GM18861 (cell line): ENCODE data around the gene DAPK1.
"Not testable (repeated sequence)": the region's sequence is repeated elsewhere in the genome, so short reads cannot be mapped to it uniquely, and the experiment has no call there.

Experiments
- ATAC-seq: cut with Tn5 transposase; IDR thresholded peaks from one replicate; pipeline ENCODE4 v1.9.1; 2021; ENCODE audit not compliant: unreplicated experiment

The DAPK1 gene

DNA sequence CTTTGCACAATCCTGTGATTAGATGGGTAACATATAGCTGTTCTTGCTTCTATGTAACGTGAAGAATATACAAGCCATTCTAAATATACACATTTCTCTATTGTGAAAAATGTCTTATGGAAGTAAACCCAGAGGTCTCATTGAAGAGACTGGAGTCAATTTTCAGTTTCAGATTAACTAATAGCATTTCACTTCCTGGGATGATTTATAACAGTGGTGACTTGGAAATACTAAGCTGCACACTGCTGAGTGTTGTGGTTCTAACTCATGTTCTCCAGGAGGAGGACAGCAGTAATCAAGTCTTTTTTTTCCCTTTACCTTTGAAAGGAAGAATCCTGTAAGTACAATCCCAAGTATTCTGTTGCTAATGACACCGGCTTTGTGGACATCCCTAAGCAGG lies 231.6 kb downstream of the DAPK1 start:
- ATAC-seq: no peak

DNA sequence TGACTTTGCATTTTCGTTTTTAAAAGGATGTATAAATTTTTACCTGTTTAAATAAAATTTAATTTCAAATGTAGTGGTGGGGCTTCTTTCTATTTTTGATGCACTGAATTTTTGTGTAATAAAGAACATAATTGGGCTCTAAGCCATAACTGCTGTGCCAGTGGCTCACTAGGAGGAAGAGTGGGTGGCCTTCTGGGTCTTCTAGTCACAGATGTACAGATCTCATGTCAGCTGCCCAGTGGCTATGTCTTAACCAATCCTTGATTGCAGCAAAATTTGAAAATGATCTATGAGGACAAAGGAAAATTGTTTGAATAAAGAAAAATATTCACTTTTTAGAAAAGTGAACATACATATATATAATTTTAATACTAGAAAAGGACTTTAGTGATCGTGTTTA lies 233.7 kb downstream of the DAPK1 start:
- ATAC-seq: no peak

DNA sequence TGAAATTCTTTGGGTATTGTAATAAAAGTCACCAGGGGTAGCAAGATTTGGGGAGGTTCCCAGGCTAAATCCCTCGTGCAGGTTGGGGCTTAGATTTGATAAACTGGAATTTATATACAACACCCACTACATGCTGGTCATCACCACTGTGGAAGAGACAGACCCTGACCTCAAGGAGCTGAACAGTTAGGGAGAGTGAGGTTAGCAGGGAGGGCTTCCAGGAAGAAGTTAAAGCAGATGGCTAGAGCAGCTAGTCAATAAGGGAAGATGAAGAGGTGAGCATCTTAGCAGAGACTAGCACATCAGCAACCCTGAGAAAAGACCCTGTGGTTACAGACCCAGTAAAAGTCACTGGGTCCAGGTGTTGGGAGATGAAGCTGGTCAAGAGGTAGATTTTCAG lies 234.7 kb downstream of the DAPK1 start:
- ATAC-seq: no peak

DNA sequence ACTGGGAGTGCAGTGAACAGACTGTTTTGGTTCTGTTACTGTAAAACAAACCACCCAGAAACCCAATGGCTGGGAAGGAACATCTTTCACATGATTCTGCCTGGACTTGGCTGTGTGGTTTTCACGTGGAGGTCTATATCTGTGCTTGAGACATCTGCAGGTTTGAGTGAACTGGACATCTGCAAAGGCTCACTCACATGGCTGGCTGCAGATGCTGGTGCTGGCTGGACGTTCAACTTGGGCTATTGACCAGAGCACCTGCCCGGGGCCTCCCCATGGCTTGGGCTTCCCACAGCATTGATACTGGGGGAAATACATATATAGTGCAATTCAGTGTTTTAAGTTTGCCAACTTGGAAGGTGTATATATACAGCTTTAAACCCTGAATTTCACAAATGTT lies 235.1 kb downstream of the DAPK1 start:
- ATAC-seq: no peak

DNA sequence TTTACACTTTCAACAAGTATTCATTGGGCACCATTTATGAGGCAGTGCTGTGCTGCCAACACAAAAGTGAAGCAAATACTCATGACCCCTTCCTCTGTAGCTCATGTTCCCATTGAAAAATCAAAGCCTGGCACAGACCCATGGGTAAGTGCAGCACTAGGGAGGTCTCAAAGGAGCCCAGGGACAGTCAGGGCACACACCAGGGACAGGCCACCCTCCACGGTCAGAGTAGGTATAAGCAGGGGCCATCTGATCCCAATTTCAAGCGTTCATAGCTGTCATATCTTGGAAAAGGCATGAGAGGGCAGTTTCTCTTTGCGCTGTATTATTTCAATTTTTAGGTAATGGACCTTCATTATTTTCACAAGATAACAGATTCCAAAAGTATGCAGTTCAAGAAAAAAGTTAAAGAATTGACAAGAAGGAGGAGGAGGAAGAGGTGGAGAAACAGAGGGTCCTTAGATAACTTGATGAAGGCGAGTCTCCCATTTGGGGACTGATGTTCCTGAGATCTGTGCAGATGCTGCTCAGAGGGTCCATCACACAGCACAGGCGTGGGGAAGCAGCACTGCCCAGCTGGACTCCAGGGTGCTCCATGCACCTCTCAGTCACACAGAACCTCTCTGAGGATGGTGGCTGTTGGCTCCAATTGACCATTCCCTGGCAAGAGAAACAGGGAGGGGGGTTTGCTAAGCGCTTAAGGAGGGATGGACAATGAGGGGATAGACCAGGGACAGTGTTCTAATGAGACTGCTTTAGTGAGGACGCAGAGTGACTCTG lies 235.8 kb downstream of the DAPK1 start:
- ATAC-seq: no peak

DNA sequence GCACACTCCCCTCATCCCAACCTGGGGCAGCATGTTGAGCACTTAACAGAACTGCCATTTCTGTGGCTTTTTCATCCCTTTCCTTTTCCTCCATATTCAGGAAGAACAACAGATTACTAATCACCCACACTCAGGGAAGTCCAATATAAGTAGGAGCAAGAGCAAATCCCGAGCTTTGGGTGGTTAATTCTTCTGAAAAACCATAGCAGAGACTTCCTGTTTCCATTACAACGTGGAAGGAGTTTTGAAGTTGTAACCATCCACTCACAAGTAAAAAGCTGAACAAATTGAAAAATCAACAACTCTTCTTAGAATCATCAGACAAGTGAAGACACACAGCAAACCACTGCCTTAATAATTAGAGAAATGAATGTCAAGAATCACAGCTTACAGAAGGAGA lies 236.4 kb downstream of the DAPK1 start:
- no peak for ATAC-seq

DNA sequence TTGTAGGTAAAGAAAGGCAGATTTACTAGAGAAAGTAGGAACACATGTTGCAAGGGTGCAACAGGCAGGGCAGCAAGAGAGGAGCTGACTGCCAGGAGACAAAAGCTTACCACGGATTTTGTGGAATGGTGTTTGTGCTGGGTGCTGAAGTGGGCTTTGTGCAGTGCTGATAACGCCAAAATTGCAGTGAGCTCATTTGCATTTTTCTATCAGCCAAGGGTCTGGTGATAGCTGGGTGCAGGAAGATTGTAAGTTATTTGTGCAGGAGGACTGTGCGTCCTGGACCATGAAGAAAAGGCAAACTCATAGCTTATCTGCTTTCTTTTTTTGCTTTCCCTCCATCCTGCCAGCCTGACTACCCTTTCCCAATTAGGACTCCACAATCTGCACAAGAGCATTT lies 241.9 kb downstream of the DAPK1 start:
- ATAC-seq: no peak

DNA sequence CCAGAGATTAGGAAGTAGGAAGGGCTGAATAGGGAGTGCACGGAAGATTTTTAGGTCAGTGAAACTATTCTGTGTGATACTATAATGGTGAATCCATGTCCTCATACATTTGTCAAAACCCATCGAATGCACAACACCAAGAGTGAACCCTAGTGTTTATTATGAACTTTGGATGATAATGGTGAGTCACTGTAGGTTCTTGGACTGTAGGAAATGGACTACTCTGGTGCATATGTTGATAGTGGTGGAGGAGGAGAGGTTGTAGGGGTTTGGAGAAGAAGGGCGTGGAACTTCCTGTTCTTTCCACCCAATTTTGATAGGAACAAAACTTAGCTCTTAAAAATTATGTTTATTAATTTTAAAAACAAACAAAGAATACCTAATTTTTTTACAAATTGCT lies 242.5 kb downstream of the DAPK1 start:
- ATAC-seq: no peak

DNA sequence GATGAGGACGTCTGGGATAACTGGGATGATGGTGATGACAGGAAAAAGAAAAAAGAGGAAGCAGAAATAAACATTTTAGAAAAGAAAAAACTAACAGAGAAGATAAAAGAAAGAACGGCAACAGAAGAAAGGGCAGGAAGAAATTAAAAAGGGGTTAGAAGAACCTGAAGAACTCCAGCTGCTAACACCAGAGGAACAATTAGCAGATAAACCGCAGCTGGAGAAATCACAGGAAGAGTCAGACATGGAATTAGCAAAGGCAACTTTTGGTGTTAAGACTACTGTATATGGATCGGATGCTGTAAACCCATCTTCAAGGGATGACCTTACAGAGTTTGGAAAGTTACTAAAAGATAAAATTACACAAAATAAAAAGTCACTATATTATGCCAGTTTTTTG lies 243.7 kb downstream of the DAPK1 start:
- ATAC-seq: no peak

DNA sequence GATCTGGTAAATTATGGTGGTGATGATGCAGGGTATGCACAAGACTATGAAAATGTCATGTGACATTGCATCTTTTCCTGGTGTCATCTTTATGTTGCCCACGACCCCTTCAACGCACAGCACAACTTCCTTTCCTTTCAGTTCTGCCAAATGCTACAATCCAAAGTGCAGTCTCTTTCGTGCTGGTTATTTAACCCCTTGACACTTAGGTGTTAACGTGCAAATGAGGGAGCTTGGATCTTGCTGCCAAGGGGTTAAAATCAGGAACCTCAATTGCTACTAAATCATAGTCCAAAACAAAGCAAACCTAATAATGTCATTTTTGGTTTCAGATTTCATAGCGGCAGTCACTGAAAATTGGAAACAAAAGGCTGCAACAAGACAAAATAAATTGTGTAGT lies 244.2 kb downstream of the DAPK1 start:
- no peak for ATAC-seq

DNA sequence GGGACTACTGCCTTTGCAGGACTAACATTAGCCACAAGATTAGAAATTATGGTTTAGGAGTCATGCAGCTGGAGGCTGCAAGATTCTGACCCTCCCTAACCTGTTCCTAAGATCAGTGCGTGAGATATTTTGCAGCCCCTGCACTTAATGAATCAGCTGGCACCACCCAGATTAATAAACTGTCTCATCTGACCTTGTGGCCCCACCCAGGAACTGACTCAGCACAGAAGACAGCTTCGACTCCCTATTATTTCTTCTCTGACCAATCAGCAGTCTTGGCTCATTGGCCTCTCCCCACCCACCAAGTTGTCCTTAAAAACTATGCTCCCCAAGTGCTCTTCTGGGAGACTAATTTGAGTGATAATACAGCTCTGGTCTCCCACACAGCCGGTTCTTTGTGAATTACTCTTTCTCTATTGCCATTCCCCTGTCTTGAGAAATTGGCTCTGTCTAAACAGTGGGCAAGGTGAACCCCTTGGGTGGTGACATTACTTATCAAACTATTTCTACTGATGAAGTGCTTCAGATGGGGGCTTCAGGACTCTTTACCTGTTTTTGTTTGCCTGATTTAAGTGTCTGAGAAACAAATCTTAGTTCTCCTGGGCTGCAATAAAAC lies 245.3 kb downstream of the DAPK1 start:
- ATAC-seq: no peak

DNA sequence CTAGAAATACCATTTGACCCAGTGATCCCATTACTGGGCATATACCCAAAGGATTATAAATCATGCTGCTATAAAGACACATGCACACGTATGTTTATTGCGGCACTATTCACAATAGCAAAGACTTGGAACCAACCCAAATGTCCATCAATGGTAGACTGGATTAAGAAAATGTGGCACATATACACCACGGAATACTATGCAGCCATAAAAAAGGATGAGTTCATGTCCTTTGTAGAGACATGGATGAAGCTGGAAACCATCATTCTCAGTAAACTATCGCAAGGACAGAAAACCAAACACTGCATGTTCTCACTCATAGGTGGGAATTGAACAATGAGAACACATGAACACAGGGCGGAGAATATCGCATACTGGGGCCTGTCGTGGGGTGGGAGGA lies 246.6 kb downstream of the DAPK1 start:
- ATAC-seq: not testable (repeated sequence)

DNA sequence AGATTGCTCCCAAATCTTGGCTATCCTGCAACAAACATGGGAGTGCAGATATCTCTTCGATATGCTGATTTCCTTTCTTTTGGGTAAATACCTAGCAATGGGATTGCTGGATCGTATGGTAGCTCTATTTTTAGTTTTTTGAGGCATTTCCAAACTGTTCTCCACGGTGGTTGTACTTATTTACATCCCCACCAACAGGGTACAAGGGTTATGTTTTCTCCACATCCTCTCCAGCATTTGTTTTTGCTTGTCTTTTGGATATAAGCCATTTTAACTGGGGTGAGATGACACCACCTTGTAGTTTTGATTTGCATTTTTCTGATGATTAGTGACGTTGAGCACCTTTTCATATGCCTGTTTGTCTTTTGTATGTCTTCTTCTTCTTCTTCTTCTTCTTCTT lies 248.5 kb downstream of the DAPK1 start:
- ATAC-seq: no peak

DNA sequence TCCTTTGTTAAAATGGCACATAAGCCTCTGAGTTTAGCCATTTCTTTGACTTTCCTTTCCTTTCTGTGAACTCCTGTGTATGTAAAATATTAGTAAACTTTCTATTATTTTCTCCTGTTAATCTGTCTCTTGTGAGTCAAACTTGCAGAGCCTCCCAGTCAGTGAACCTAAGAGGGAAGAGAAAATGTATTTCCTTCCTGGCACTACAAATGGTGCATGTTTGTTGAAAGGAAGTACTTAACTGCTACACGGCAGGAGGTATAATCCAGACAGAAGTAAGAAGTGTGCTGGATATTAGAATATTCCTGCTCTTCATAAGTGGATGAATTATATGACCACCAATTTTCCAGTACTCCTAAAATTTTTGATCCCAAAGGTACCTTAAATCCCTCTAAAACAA lies 251.2 kb downstream of the DAPK1 start:
- no peak for ATAC-seq

DNA sequence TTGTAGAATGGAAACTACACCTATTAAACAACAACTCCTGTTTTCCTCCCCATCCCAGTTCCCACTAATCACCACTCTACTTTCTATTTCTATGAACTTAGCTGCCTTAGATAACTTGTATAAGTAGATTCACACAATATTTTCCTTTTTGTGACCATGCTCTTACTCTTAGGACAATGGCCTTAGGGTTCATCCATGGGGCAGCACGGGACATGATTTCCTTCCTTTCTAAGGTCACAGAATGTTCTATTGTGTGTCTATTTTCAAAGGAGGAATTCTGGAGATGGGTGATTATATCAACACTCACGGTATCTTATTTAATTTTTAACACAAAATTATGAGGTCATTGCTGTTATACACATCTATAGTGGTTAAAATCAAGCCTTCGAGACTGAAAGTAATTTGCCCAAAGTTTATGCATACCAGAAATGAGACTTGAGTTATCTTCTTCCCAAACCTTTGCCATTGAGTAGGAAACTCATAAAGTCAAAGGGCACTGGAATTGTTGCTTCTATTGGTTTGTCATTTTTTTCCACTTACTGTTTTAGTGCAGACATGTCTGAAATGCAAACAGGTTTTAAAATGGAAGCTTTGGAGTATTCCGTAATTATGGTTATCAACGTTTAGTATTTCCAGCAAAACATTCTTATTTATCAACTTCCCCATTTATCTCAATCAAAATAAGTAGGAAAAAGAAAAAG lies 251.8 kb downstream of the DAPK1 start:
- ATAC-seq: no peak

DNA sequence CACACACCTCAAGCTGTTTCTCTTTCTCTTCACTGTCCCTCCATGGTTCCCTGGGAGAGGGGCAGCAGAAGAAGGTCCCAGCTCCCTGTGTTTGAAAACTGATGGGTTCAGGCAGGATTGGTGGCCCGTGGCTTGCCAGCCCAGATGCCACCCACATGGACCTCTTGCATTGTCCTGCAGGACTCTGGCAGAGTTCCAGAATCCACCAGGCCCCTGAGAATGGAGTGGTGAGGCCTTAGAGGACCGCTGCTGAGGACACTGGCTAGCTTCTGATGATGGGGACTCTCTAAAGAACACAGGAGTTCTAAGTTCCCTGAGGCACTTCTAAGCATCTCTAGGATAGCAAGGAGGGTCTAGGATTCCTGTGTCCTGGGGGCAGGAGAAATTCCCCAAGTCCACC lies 253.1 kb downstream of the DAPK1 start:
- no peak for ATAC-seq

DNA sequence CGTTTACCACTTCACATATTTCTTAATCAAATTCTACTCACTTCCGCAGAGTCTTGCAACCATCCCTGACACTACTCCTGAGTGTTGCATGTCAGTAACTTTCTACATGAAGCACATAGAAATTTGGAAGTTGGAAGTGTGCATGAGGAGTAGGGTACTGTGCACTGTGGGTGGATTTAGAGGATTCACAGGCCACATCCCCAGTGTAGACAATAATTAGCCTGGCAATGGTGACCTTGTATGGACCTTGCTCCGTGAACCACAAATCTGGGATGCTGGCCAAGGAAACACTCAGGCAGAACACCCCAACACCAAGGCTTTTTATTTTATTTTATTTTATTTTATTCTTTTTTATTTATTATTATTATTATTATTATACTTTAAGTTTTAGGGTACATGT lies 253.8 kb downstream of the DAPK1 start:
- ATAC-seq: no peak

DNA sequence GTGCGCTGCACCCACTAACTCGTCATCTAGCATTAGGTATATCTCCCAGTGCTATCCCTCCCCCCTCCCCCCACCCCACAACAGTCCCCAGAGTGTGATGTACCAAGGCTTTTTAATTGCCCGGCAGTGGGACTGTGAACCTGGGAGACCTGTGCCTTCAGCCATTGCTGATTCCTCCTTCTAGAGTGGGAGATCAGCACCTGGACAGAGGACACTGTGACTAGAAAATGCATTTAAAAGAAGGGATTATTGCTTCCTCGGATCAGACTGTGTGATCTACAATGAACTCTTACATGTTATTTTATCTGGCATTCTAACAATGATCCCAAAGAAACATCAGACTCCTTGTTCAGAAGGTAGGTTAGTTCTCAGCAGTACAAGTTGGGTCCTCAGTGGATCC lies 254.2 kb downstream of the DAPK1 start:
- ATAC-seq: no peak

DNA sequence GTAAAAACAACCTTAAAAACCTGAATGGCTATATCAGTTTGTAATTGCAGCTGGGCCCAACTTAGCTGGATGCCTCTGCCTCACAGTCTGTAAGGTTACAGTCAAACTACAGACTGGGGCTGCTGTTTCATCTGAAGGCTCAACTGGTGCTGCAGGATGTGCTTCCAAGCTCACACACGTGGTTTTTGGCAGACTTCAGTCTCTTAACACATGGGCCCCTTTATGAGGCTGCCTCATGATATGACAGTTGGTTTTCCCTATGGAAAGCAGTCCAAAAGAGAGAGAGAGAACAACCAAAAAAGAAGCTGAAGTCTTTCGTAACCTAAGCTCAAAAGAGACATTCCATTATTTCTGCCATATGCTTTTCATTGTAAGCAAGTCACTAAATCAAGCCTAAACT lies 255.6 kb downstream of the DAPK1 start:
- ATAC-seq: no peak
